ENCODE results near the gene SERPIND1.

The SERPIND1 gene

GRCh38 chr22:20802922-20803553 lies 29.1 kb downstream of the SERPIND1 start:
- Histone ChIP-seq H3K18ac (ENCODE audit: low read depth in 1 of 2, low read length in 2 of 2) (no peak overlapping the region), H2BK120ac (ENCODE audit: low read depth, low read length) (no peak overlapping the region), H2AFZ (ENCODE audit: low read depth, low read length) (no peak overlapping the region), H3K9ac (ENCODE audit: low read length) (no peak overlapping the region), H3K36me3 (ENCODE audit: control insufficient read depth in 1 of 2, insufficient read depth in 2 of 2, low read depth in 1 of 2, low read length in 2 of 2) (peaks cover 50 to 84% of the 10 kb centered on the region in 2 experiments), H2AK5ac (ENCODE audit: low read length, severe bottlenecking) (no peak overlapping the region), H2BK15ac (ENCODE audit: low read depth, poor library complexity, severe bottlenecking) (no peak overlapping the region), H3K27ac (ENCODE audit: low read length, poor library complexity, severe bottlenecking) (no peak overlapping the region), H3K79me1 (replicated peaks; ENCODE audit: low read length, poor library complexity, severe bottlenecking) (peaks cover 5% of the 10 kb centered on the region), H3K27me3 (ENCODE audit: control insufficient read depth in 1 of 2, insufficient read depth in 1 of 2, low read length in 2 of 2) (no peaks in the 10 kb centered on the region), H3K9me3 (ENCODE audit: control insufficient read depth, low read length) (no peaks in the 10 kb centered on the region), H3K23ac (ENCODE audit: low read length in 2 of 2) (no peak overlapping the region), H3K4me1 (ENCODE audit: control insufficient read depth, insufficient read depth, low read depth, low read length) (peaks cover 9% of the 10 kb centered on the region), H2BK12ac (ENCODE audit: low read length in 2 of 2) (no peak overlapping the region), H4K91ac (ENCODE audit: low read length) (no peak overlapping the region), H2BK5ac (ENCODE audit: low read depth, low read length, poor library complexity, severe bottlenecking) (no peak overlapping the region), H4K8ac (ENCODE audit: low read length) (no peak overlapping the region), H3K4ac (ENCODE audit: low read depth in 1 of 2, low read length in 2 of 2) (no peak overlapping the region), H3K14ac (ENCODE audit: low read length in 2 of 2) (no peak overlapping the region), H3K4me2 (ENCODE audit: low read length, poor library complexity, severe bottlenecking) (no peak overlapping the region), H3K4me3 (ENCODE audit: insufficient read depth in 1 of 2, low read depth in 1 of 2, low read length in 2 of 2) (no peak overlapping the region)
- no peak for DNase-seq
- 98% methylated on average over 11 of the region's 11 CpGs for WGBS

- WGBS, result 88% methylated on average over 11 of the region's 11 CpGs
Measured at GRCh38 chr22:20803696-20804324, 29.9 kb downstream of the SERPIND1 start.

GRCh38 chr22:20804650-20805049 lies 30.7 kb downstream of the SERPIND1 start:
- no peak for DNase-seq
- H3K9ac ChIP-seq (ENCODE audit: low read length), result no peak overlapping the region
- WGBS, result 96% methylated on average over 6 of the region's 6 CpGs

More at GRCh38 chr22:20803696-20804324, 29.9 kb downstream of the SERPIND1 start:
- Histone ChIP-seq H3K36me3 (ENCODE audit: control insufficient read depth in 1 of 2, insufficient read depth in 2 of 2, low read depth in 1 of 2, low read length in 2 of 2) (peaks cover 45 to 80% of the 10 kb centered on the region in 2 experiments), H3K27ac (ENCODE audit: low read length, poor library complexity, severe bottlenecking) (no peak overlapping the region), H2AK5ac (ENCODE audit: low read length, severe bottlenecking) (no peak overlapping the region), H3K18ac (ENCODE audit: low read depth in 1 of 2, low read length in 2 of 2) (no peak overlapping the region), H2BK15ac (ENCODE audit: low read depth, poor library complexity, severe bottlenecking) (no peak overlapping the region), H2BK120ac (ENCODE audit: low read depth, low read length) (no peak overlapping the region), H3K9me3 (ENCODE audit: control insufficient read depth, low read length) (no peaks in the 10 kb centered on the region), H3K27me3 (ENCODE audit: control insufficient read depth in 1 of 2, insufficient read depth in 1 of 2, low read length in 2 of 2) (no peaks in the 10 kb centered on the region), H4K8ac (ENCODE audit: low read length) (no peak overlapping the region), H2BK5ac (ENCODE audit: low read depth, low read length, poor library complexity, severe bottlenecking) (no peak overlapping the region), H3K9ac (ENCODE audit: low read length) (no peak overlapping the region), H2BK12ac (ENCODE audit: low read length in 2 of 2) (no peak overlapping the region), H3K23ac (ENCODE audit: low read length in 2 of 2) (no peak overlapping the region), H3K4me1 (ENCODE audit: control insufficient read depth, insufficient read depth, low read depth, low read length) (peaks cover 9% of the 10 kb centered on the region), H2AFZ (ENCODE audit: low read depth, low read length) (no peak overlapping the region), H4K91ac (ENCODE audit: low read length) (no peak overlapping the region), H3K79me1 (replicated peaks; ENCODE audit: low read length, poor library complexity, severe bottlenecking) (peaks cover 5% of the 10 kb centered on the region), H3K4me3 (ENCODE audit: insufficient read depth in 1 of 2, low read depth in 1 of 2, low read length in 2 of 2) (no peak overlapping the region), H3K14ac (ENCODE audit: low read length in 2 of 2) (no peak overlapping the region), H3K4ac (ENCODE audit: low read depth in 1 of 2, low read length in 2 of 2) (no peak overlapping the region), H3K4me2 (ENCODE audit: low read length, poor library complexity, severe bottlenecking) (no peak overlapping the region)
- DNase-seq, result peak; percentile 50

GRCh38 chr22:20805972-20806471 lies 32.1 kb downstream of the SERPIND1 start:
- Histone ChIP-seq H2BK12ac (ENCODE audit: low read length in 2 of 2) (peak overlapping the region in 1 of 2 experiments; percentile 10), H3K36me3 (ENCODE audit: control insufficient read depth in 1 of 2, insufficient read depth in 2 of 2, low read depth in 1 of 2, low read length in 2 of 2) (peaks cover 48 to 83% of the 10 kb centered on the region in 2 experiments), H3K4me3 (ENCODE audit: insufficient read depth in 1 of 2, low read depth in 1 of 2, low read length in 2 of 2) (no peak overlapping the region), H2AK5ac (ENCODE audit: low read length, severe bottlenecking) (no peak overlapping the region), H3K4me1 (ENCODE audit: control insufficient read depth, insufficient read depth, low read depth, low read length) (peaks cover 9% of the 10 kb centered on the region), H2BK15ac (ENCODE audit: low read depth, poor library complexity, severe bottlenecking) (peak overlapping the region; percentile 3), H3K27me3 (ENCODE audit: control insufficient read depth in 1 of 2, insufficient read depth in 1 of 2, low read length in 2 of 2) (no peaks in the 10 kb centered on the region), H3K4ac (ENCODE audit: low read depth in 1 of 2, low read length in 2 of 2) (peak overlapping the region in 1 of 2 experiments; percentile 24), H4K91ac (ENCODE audit: low read length) (no peak overlapping the region), H2AFZ (ENCODE audit: low read depth, low read length) (no peak overlapping the region), H3K18ac (ENCODE audit: low read depth in 1 of 2, low read length in 2 of 2) (peak overlapping the region; percentile 21 to 28), H4K8ac (ENCODE audit: low read length) (no peak overlapping the region), H3K79me1 (replicated peaks; ENCODE audit: low read length, poor library complexity, severe bottlenecking) (peaks cover 5% of the 10 kb centered on the region), H3K9me3 (ENCODE audit: control insufficient read depth, low read length) (no peaks in the 10 kb centered on the region), H3K4me2 (ENCODE audit: low read length, poor library complexity, severe bottlenecking) (no peak overlapping the region), H3K27ac (ENCODE audit: low read length, poor library complexity, severe bottlenecking) (no peak overlapping the region), H2BK120ac (ENCODE audit: low read depth, low read length) (no peak overlapping the region), H3K23ac (ENCODE audit: low read length in 2 of 2) (no peak overlapping the region), H3K9ac (ENCODE audit: low read length) (no peak overlapping the region), H2BK5ac (ENCODE audit: low read depth, low read length, poor library complexity, severe bottlenecking) (no peak overlapping the region), H3K14ac (ENCODE audit: low read length in 2 of 2) (no peak overlapping the region)
- peak; percentile 30 for DNase-seq
- 33% methylated on average over 3 of the region's 3 CpGs for WGBS

More at GRCh38 chr22:20804650-20805049, 30.7 kb downstream of the SERPIND1 start:
- H3K79me1 ChIP-seq (replicated peaks; ENCODE audit: low read length, poor library complexity, severe bottlenecking), result peaks cover 5% of the 10 kb centered on the region
- no peak overlapping the region for H3K27ac ChIP-seq (ENCODE audit: low read length, poor library complexity, severe bottlenecking)
- no peaks in the 10 kb centered on the region for H3K9me3 ChIP-seq (ENCODE audit: control insufficient read depth, low read length)
- H2BK5ac ChIP-seq (ENCODE audit: low read depth, low read length, poor library complexity, severe bottlenecking), result no peak overlapping the region
- no peaks in the 10 kb centered on the region for H3K27me3 ChIP-seq (ENCODE audit: control insufficient read depth in 1 of 2, insufficient read depth in 1 of 2, low read length in 2 of 2)
- H2AFZ ChIP-seq (ENCODE audit: low read depth, low read length), result no peak overlapping the region
- no peak overlapping the region for H2BK120ac ChIP-seq (ENCODE audit: low read depth, low read length)
- peaks cover 9% of the 10 kb centered on the region for H3K4me1 ChIP-seq (ENCODE audit: control insufficient read depth, insufficient read depth, low read depth, low read length)
- no peak overlapping the region for H3K14ac ChIP-seq (ENCODE audit: low read length in 2 of 2)
- no peak overlapping the region for H3K18ac ChIP-seq (ENCODE audit: low read depth in 1 of 2, low read length in 2 of 2)
- no peak overlapping the region for H2AK5ac ChIP-seq (ENCODE audit: low read length, severe bottlenecking)
- H2BK12ac ChIP-seq (ENCODE audit: low read length in 2 of 2), result peak overlapping the region in 1 of 2 experiments; percentile 32
- peaks cover 42 to 79% of the 10 kb centered on the region in 2 experiments for H3K36me3 ChIP-seq (ENCODE audit: control insufficient read depth in 1 of 2, insufficient read depth in 2 of 2, low read depth in 1 of 2, low read length in 2 of 2)
- no peak overlapping the region for H2BK15ac ChIP-seq (ENCODE audit: low read depth, poor library complexity, severe bottlenecking)
- H3K4ac ChIP-seq (ENCODE audit: low read depth in 1 of 2, low read length in 2 of 2), result no peak overlapping the region
- H4K91ac ChIP-seq (ENCODE audit: low read length), result no peak overlapping the region
- no peak overlapping the region for H3K4me3 ChIP-seq (ENCODE audit: insufficient read depth in 1 of 2, low read depth in 1 of 2, low read length in 2 of 2)
- H3K23ac ChIP-seq (ENCODE audit: low read length in 2 of 2), result peak overlapping the region in 1 of 2 experiments; percentile 28
- no peak overlapping the region for H3K4me2 ChIP-seq (ENCODE audit: low read length, poor library complexity, severe bottlenecking)
- no peak overlapping the region for H4K8ac ChIP-seq (ENCODE audit: low read length)

All from mesenchymal stem cell (in vitro differentiated cells and primary cell).